NCI-H524 treated with DMSO at 0.1 percent for 48 hours (cell line): ENCODE measurements around the gene GPI.

ENCODE experiments used
- DNase-seq: peaks from one replicate; lab custom pipeline; 2025; lab: John Stamatoyannopoulos, UW

Gene GPI

DNA sequence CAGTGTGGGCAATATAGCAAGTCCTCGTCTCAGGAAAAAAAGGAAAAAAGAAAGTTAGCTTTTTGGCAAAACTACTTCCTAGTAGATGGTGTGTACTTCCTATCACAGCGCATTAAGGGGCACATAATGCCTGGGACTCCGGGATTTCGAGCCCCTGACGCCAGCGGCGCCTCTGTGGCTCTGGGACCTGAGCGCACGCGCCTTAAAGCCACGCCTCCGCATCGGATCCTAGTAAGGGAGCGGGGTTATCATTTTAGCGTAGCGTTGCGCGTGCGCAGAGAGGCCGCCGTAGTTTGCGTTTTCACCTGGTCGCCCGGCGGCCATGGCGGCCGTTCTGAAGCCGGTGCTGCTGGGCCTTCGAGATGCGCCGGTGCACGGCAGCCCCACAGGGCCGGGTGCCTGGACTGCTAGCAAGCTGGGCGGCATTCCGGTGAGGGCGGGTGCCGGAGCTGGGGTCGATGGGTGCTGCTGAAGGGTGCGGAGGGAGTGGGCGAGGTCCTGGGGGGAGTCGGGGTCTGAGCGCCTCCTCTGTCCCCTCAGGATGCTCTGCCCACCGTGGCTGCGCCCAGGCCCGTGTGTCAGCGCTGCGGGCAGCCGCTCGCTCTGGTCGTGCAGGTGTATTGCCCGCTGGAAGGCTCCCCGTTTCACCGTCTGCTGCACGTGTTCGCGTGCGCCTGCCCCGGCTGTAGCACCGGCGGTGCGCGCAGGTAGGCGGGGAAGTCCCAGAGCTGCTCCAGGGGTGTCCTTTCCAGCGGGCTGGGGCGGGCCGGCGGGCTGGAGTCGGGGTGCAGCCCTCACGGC lies 39.3 kb downstream of the GPI start, which contains the start of gene PDCD2L:
PDCD2L (plus strand) TSS at position 291 of the 801 bp plus-strand sequence; CDS start at position 323, 32 bp downstream.
- DNase-seq = peak; percentile 62

GRCh38 chr19:34405892-34406660 lies 41.1 kb downstream of the GPI start:
- no peak for DNase-seq

- no peak for DNase-seq
These were observed 43.4 kb downstream of the GPI start for GRCh38 chr19:34408411-34408810.

DNA sequence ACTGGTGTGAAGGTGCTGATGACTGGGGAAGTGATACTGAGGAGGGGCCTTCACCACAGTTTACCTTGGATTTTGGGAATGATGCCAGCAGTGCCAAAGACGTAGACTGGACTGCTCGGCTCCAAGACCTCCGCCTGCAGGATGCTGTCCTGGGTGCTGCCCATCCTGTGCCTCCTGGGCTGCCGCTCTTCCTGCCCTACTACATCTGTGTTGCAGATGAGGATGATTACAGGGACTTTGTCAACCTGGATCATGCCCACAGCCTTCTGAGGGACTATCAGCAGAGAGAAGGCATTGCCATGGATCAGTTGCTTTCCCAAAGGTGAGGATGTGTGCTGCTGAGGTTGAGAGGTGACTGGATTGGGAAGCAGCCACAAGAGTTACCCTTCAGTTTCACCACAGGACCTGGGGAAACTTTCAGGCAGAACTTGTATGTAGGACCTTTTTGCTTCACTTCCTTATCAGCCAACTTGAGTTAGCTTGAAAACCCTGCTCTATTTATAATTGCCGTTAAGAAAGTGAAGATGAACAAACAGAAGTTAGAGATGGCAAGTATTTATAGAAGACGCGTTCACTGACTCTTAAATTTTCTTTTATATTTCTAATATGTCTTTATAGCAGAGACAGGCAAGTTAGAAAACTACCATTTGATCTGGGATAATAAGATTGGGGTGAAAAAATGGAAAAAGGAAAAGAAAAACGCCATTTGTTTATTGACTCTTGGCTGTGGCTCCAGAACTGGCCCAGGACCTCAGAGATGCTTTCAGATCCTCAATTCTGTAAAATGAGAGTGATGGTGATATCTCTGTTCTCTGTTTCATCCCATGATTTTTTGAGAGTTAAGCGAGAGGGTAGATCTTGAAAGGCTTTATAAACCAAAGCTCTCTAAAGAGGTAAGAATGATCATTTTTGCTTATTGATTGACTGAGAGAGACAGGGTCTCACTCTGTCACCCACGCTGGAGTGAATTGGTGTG lies 44.5 kb downstream of the GPI start:
- no peak for DNase-seq

DNA sequence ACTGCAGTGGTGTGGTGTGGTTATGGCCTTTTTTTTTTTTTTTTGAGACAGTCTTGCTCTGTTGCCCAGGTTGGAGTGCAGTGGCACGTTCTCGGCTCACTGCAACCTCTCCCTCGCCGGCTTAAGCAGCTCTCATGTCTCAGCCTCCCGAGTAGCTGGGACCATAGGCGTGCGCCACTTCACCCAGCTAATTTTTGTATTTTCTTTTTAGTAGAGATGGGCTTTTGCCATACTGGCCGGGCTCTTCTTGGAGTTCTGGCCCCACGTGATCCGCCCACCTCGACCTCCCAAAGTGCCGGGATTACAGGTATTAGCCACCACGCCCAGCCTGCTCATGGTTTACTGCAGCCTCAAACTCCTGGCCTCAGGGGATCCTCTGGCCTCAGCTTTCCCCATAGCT lies 46.2 kb downstream of the GPI start:
- DNase-seq = no peak

GRCh38 chr19:34416021-34416545 lies 51.1 kb downstream of the GPI start:
- DNase-seq = no peak

- DNase-seq = no peak
These were observed 53.3 kb downstream of the GPI start for GRCh38 chr19:34418300-34418699.

DNA sequence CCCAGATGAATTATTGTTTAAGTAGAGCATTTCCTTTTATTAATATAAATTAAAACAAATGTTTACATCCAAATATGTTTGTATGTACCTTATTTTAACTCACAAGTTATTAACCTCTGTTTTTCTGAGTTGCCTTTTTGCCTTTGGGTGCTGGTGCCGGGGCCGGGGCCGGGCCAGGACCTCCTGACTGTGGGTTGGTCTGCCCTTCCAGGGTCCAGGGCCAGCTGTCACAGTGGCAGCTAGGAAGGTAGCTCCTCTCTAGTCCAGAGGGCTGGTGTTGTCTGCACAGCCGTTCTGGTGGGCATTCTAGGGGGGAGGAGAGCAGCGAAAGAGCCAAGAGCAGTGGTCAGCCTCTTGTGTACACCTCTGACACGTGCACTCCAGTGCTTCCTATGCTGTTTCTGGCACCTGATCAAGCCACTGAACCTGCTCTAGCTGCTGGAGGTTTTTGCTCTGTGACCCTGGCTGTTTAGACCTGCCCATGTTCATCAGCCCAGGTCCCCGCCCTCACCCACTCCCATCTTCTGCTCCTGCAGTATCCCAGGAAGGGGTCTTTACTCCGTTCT lies 61.2 kb downstream of the GPI start:
- no peak for DNase-seq

DNA sequence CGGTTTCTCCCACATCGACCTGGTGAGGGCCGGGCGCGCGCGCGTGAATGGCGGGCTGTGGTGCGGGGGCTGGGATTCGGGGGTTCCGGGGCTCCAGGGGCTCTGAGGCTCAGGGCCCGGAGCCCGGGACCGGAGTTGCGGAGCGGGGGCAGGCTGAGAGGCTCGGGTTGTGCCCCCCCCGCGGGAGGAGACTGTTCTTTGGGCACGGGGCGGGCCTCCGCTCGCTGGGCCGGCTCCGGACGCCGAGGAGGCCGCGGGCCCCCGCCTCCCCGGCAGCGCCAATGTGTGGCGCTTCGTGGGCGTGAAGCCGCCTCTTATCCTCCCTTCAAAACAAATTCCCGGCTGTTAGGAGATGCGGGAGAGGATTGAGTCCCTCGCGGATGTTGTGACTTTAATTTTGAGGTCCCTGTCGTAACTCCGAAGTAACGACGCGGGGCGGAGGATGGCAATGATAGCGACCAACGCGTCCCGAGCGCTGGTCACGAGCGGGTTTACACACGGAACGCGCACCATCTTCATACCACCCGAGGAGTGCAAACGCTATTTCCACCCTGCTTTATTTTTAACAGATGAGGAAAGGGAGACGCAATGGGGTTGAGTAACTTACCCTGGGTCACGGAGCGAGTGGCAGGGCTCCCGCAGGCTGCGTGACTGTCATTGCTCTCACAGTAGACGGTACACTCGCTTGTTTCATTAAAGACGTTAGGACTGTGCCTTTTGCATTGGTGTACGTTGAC lies 63.7 kb downstream of the GPI start:
- DNase-seq = no peak

DNA sequence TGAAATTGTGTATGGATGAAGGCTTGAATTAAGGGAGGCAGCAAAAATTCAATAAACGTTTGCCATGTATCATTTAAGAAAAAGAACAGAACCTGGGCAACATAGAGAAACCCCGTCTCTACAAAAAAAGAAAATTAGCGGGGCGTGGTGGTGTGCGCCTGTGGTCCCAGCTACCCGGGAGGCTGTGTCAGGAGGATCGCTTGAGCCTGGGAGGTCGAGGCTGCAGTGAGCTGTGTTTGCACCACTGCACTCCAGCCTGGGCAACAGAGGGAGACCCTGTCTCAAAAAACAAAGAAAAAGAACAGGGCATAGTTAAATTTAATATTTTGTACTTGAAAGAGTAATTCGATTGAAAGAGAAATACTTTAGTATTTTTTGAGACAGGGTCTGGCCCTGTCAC lies 64.6 kb downstream of the GPI start:
- no peak for DNase-seq

DNA sequence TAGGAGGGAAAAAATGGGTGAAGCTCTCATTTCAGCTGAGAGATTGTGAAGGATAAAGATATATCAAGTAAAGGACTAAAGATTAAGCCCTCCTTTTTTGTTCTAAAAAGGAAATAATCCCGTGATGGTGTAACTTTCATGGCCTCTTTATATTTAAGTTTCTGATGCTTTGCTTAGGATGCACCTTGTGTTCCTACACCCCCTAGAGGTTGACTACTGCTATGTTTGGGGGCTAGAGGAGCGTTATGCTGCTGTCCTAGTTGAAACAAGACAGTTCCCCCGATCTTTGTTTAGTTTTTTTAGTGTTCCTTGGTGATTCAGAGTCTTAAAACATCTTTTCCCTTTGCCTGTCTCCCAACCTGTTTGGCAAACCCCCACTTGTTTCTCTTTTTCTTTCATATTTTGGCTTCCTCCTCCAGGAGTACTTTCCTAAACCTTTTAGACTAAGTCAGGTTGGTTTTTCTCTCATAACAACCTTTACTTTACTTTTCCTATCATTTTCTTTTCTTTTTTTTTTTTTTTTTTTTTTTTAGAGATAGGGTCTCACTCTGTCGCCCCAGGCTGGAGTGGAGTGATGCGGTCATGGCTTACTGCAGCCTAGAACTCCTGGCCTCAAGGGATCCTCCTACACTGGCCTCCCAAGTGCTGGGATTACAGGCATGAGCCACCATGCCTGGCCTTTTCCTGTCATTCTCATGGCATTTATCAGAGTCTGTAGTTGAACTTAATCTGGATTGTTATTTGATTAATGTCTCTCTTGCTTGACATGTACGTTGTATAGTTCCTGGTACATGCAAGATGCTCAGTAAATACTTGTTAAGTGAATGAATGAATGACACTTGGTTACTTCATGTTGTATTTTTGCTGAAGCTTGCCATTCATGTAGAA lies 66.0 kb downstream of the GPI start:
- DNase-seq = peak; percentile 11

DNA sequence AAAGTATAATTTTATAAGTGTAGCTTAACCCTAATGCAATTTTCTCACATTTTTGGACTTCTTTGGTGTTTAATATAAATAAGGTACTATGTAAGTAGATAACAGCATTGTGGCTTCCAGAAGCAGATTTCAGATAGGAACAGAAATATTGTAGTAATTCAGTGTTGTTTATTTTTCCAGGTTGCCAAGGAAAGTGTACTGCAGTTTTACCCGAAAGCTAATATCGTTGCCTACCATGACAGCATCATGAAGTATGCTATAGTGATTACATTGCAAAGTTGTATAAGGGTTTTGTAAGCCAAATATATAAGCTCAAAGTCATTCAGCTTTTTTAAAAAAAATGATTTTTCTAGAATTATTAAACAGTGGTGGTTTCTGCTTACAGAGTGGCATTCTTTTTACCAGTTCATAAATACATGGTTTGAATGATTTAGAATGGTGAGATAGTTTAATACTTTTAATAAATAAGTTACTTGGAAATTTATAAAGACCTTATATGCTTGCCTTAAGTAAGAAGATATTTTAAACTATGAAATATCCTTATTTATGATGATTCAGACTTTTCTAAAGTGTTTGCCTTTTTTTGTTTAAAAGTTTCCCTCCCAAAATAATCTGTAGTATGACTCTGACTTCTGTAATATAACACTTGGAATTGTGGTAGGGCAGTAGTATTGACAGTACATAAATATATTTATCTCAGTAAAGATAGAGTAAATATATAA lies 66.8 kb downstream of the GPI start:
- DNase-seq = no peak

DNA sequence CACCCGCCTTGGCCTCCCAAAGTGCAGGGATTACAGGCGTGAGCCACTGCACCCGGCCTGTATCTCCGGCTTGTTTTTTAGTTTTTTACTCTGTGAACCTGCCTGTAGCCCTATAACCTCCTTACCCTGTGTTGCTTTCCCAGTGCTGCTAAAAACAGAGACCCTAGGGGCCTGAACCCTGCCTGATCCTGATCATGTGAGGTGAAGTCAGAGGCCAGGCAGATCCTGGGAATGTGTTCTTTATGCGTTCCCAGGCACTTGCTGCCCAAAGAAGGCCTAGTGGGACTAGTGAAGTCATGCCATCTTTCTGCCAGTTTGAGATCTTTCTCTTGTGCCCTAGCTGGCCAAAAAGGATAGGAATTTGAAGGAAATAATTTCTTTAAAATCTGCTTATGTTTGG lies 67.8 kb downstream of the GPI start:
- DNase-seq = no peak

DNA sequence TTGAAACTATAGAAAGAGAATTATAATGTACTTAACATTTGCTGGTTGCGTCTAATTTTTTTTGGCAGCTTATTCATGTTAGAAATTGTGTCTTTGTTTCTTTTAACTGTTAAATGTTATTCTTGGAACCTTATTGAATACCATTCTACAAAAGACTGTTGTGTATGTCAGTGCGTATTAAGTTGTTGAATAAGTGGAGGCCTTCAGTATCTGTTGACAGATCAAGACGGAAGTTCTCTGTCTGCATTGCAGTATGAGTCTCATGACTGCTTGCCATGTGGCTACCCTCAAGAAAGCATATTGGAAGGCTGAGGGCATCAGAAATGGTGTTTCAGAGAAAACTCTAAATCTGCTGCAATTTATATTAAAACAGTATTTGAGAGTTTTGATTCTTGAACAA lies 71.7 kb downstream of the GPI start:
- no peak for DNase-seq

- DNase-seq = no peak
These were observed 83.2 kb downstream of the GPI start for GRCh38 chr19:34448191-34448590.
